OCI-LY7 (cell line): Measurements from ENCODE around the gene DCPS. TPM values are rescaled to one million over a fixed set of nuclear protein-coding genes. Genes with fewer than 3 reads are reported as not detected.

ENCODE experiments used
- BruUV-seq: library from RNA; stranded (reverse); fragments of 400-500 nt; replicated peaks from 2 replicates; lab custom pipeline; 2021; lab: Mats Ljungman, UMichigan
- CTCF ChIA-PET: fragments of 300-600 bp; sonication (Branson Sonifier 250); formaldehyde crosslinking; loops from one replicate; lab custom pipeline; 2022; ENCODE audit warnings: antibody characterized with exemption; ENCODE audit not compliant: unreplicated experiment; lab: Charles Lee
- POLR2A ChIA-PET: fragments of 300-600 bp; sonication (Branson Sonifier 250); formaldehyde crosslinking; loops from one replicate; lab custom pipeline; 2022; ENCODE audit warnings: antibody characterized with exemption; lab: Charles Lee
- DNase-seq: peaks from one replicate; pipeline ENCODE4 v3.0.0-alpha.2; 2015; ENCODE audit warnings: low spot score
- H2AFZ ChIP-seq: fragments of 200-600 bp; sonication (generic), shearing (Covaris generic); 2 replicates; pipeline ENCODE4 v1.6.1; 2014; ENCODE audit warnings: mild to moderate bottlenecking, antibody characterized with exemption, low read length, moderate library complexity
- H3K27ac ChIP-seq: fragments of 200-600 bp; sonication (generic); 2 replicates; pipeline ENCODE4 v1.5.1; 2014; ENCODE audit warnings: mixed run types, low read depth, mild to moderate bottlenecking, moderate library complexity, low read length, inconsistent platforms; ENCODE audit not compliant: poor library complexity, severe bottlenecking
- H3K36me3 ChIP-seq: fragments of 200-600 bp; sonication (generic); 2 replicates; pipeline ENCODE4 v1.6.1; 2014; ENCODE audit warnings: mild to moderate bottlenecking, antibody characterized with exemption, low read length, moderate library complexity, mixed read lengths; ENCODE audit not compliant: insufficient read depth
- H3K4me1 ChIP-seq: fragments of 200-600 bp; sonication (generic); 2 replicates; pipeline ENCODE4 v1.5.1; 2014; ENCODE audit warnings: mild to moderate bottlenecking, low read length; ENCODE audit not compliant: insufficient read depth, poor library complexity, severe bottlenecking
- H3K4me2 ChIP-seq: fragments of 200-600 bp; sonication (generic); 2 replicates; pipeline ENCODE4 v1.6.1; 2014; ENCODE audit warnings: mild to moderate bottlenecking, low read length
- H3K4me3 ChIP-seq: fragments of 200-600 bp; sonication (generic); 2 replicates; pipeline ENCODE4 v1.5.1; 2014; ENCODE audit warnings: mild to moderate bottlenecking, low read depth, low read length; ENCODE audit not compliant: poor library complexity, severe bottlenecking
- H3K79me2 ChIP-seq: fragments of 200-600 bp; sonication (generic); 2 replicates; pipeline ENCODE4 v1.6.1; 2016; ENCODE audit warnings: low read depth, mild to moderate bottlenecking, low read length, moderate library complexity, mixed read lengths; ENCODE audit not compliant: insufficient read depth
- H3K9me2 ChIP-seq: fragments of 200-600 bp; sonication (generic); 2 replicates; pipeline ENCODE4 v1.6.1; 2016; ENCODE audit warnings: mild to moderate bottlenecking, low read length, mixed read lengths; ENCODE audit not compliant: insufficient read depth
- H3K9me3 ChIP-seq: fragments of 200-600 bp; sonication (generic); 2 replicates; pipeline ENCODE4 v1.6.1; 2014; ENCODE audit warnings: mild to moderate bottlenecking, mixed run types, low read length, mixed read lengths
- H4K20me1 ChIP-seq: fragments of 200-600 bp; sonication (generic); 2 replicates; pipeline ENCODE4 v1.6.1; 2014; ENCODE audit warnings: mild to moderate bottlenecking, antibody characterized with exemption, low read length, moderate library complexity, mixed read lengths; ENCODE audit not compliant: insufficient read depth
- CTCF ChIP-seq: fragments of 200-600 bp; sonication (generic); conservative IDR thresholded peaks from 2 replicates; pipeline ENCODE4 v1.5.1; 2014; ENCODE audit warnings: mild to moderate bottlenecking, antibody characterized with exemption, low read length, moderate library complexity, mixed read lengths
- EZH2phosphoT487 ChIP-seq: fragments of 200-600 bp; sonication (generic); IDR thresholded peaks from 2 replicates; pipeline ENCODE4 v1.6.1; 2018; ENCODE audit warnings: low read depth, borderline replicate concordance, mild to moderate bottlenecking, mixed run types, antibody characterized with exemption, low read length, moderate library complexity, mixed read lengths
- intact Hi-C: fragments of 100-400 bp; cut with micrococcal nuclease; formaldehyde crosslinking; loops from one replicate; pipeline ENCODE4 v1.10.0; 2022; ENCODE audit not compliant: unreplicated experiment
- total RNA-seq, 2 experiments: library from RNA; depleted of rRNA in 1 of 2; stranded (reverse); fragments of >200 nt in 1 of 2; shearing (Covaris generic) in 1 of 2; gene quantifications; 2 replicates each; pipeline ENCODE4 v1.2.3, GENCODE V29; 2014 to 2022

The DCPS gene
- total RNA-seq, 2 experiments from 2014 or later: 30.4 to 36.5 TPM

- ChIA-PET CTCF (no interaction called here), POLR2A (no interaction called here)
- Histone ChIP-seq H3K9me3 (no peaks in the 10 kb centered on the region), H3K36me3 (peaks cover 26% of the 10 kb centered on the region; the same call in 1 of the 2 replicates), H3K4me2 (no peak overlapping the region), H2AFZ (no peak overlapping the region), H3K79me2 (no peaks in the 10 kb centered on the region), H3K4me3 (no peak overlapping the region), H3K27ac (no peak overlapping the region), H3K9me2 (no peaks in the 10 kb centered on the region), H4K20me1 (no peaks in the 10 kb centered on the region), H3K4me1 (no peaks in the 10 kb centered on the region)
- BruUV-seq: no TSS peak
- no peak for TF ChIP-seq EZH2phosphoT487
- no peak for TF ChIP-seq CTCF
- intact Hi-C loops: no loop called here
- no peak for DNase-seq
Measured at GRCh38 chr11:126328001-126328390, 24.1 kb downstream of the DCPS start.

- no peak overlapping the region for H3K4me2 ChIP-seq
- no peak for TF ChIP-seq CTCF
- BruUV-seq: no TSS peak
- intact Hi-C loops: no loop called here
- no peaks in the 10 kb centered on the region for H3K9me3 ChIP-seq
- POLR2A ChIA-PET: interaction anchor here (0.5 to 0.7 kb wide), 2 partner anchors 90 to 917 kb away, joined by 3 to 5 read pairs; no protein-coding TSS in a partner anchor
- no peaks in the 10 kb centered on the region for H4K20me1 ChIP-seq
- peaks cover 26% of the 10 kb centered on the region; the same call in 1 of the 2 replicates for H3K36me3 ChIP-seq
- no peaks in the 10 kb centered on the region for H3K9me2 ChIP-seq
- H3K27ac ChIP-seq: no peak overlapping the region
- H2AFZ ChIP-seq: no peak overlapping the region
- H3K4me1 ChIP-seq: no peaks in the 10 kb centered on the region
- CTCF ChIA-PET: no interaction called here
- H3K4me3 ChIP-seq: no peak overlapping the region
- no peaks in the 10 kb centered on the region for H3K79me2 ChIP-seq
- no peak for DNase-seq
Measured at GRCh38 chr11:126328444-126328843, 24.6 kb downstream of the DCPS start.

DNA sequence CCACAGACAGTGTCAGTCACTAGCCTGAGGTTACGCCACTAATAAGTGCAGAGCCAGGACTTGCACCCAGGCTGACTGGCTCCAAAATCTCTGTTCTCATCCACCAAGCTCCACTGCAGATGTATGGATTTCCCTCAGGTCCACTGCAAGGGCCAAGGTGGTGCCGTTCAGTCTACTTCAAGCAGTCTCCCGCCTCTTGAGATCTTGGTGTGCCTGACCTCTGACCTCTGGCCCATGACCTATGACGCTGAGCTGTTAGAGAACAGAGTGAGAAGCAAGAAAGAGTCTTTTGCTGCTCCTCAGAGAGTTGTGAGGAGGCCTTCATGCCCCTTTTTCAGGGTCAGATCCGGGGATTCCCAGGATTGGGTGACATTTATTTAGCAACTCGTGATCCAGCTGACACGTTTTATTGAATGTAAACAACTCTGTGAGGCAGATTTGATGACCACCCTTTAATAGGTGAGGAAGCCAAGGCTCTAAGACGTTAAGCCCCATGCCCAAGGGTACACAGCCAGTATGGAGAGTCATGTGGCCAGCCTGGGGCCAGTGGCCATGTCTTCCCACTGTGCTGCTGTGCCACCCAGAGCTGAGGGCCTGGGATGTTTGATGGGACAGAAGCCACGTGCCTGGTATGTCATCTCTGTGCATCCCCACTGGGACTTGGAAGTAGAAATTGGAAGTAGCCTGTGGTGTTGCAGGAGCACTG lies 25.2 kb downstream of the DCPS start:
- H3K4me3 ChIP-seq: no peak overlapping the region
- H3K9me3 ChIP-seq: no peaks in the 10 kb centered on the region
- H3K27ac ChIP-seq: no peak overlapping the region
- H3K4me1 ChIP-seq: no peaks in the 10 kb centered on the region
- intact Hi-C loops: no loop called here
- DNase-seq: no peak
- no peaks in the 10 kb centered on the region for H3K79me2 ChIP-seq
- POLR2A ChIA-PET: interaction anchor here (0.5 to 0.7 kb wide), 2 partner anchors 89 to 918 kb away, joined by 3 to 5 read pairs; no protein-coding TSS in a partner anchor
- TF ChIP-seq CTCF (no peak), EZH2phosphoT487 (no peak)
- H2AFZ ChIP-seq: no peak overlapping the region
- no peaks in the 10 kb centered on the region for H3K9me2 ChIP-seq
- BruUV-seq: no TSS peak
- H3K36me3 ChIP-seq: peaks cover 26% of the 10 kb centered on the region; the same call in 1 of the 2 replicates
- H4K20me1 ChIP-seq: no peaks in the 10 kb centered on the region
- CTCF ChIA-PET: no interaction called here
- no peak overlapping the region for H3K4me2 ChIP-seq
